SK-N-SH treated with all-trans-retinoic acid at 6 μM for 48 hours (cell line): ENCODE data around the gene FAM222B.

Source experiments
- ATAC-seq: fragments of 200-7000 bp; cut with Tn5 transposase; 3 replicates; pipeline ENCODE4 v1.9.1; 2020; ENCODE audit warnings: mild to moderate bottlenecking, moderate library complexity
- CSDC2 ChIP-seq: fragments of 250-450 bp; sonication (Bioruptor Pico); IDR thresholded peaks from 2 replicates; pipeline ENCODE4 v1.5.0; 2020; ENCODE audit warnings: mild to moderate bottlenecking, moderate library complexity
- ESRRG ChIP-seq: fragments of 250-450 bp; sonication (Bioruptor Pico); IDR thresholded peaks from 2 replicates; pipeline ENCODE4 v1.6.1; 2021; ENCODE audit warnings: mild to moderate bottlenecking
- GLIS3 ChIP-seq: fragments of 250-450 bp; sonication (Bioruptor Pico); IDR thresholded peaks from 2 replicates; pipeline ENCODE4 v1.5.0; 2020; ENCODE audit warnings: mild to moderate bottlenecking, moderate library complexity
- ISL1 ChIP-seq: fragments of 250-450 bp; sonication (Bioruptor Pico); IDR thresholded peaks from 2 replicates; pipeline ENCODE4 v2.1.2; 2022; ENCODE audit warnings: mild to moderate bottlenecking, moderate library complexity
- OSR1 ChIP-seq: fragments of 250-450 bp; sonication (Bioruptor Pico); IDR thresholded peaks from 2 replicates; pipeline ENCODE4 v1.8.0; 2022; ENCODE audit warnings: moderate library complexity, mild to moderate bottlenecking, inconsistent platforms
- PPARA ChIP-seq: fragments of 250-450 bp; sonication (Bioruptor Pico); IDR thresholded peaks from 2 replicates; pipeline ENCODE4 v1.5.0; 2020; ENCODE audit warnings: mild to moderate bottlenecking, borderline replicate concordance
- RARB ChIP-seq: fragments of 250-450 bp; sonication (Bioruptor Pico); IDR thresholded peaks from 2 replicates; pipeline ENCODE4 v1.8.0; 2021; ENCODE audit warnings: mild to moderate bottlenecking, moderate library complexity
- SNAI2 ChIP-seq: fragments of 250-450 bp; sonication (Bioruptor Pico); IDR thresholded peaks from 2 replicates; pipeline ENCODE4 v1.5.0; 2020; ENCODE audit warnings: mild to moderate bottlenecking, moderate library complexity
- TOX ChIP-seq: fragments of 250-450 bp; sonication (Bioruptor Pico); IDR thresholded peaks from 2 replicates; pipeline ENCODE4 v1.8.0; 2021; ENCODE audit warnings: mild to moderate bottlenecking, moderate library complexity, borderline replicate concordance
- ZC3H10 ChIP-seq: fragments of 250-450 bp; sonication (Bioruptor Pico); IDR thresholded peaks from 2 replicates; pipeline ENCODE4 v1.5.1; 2021; ENCODE audit warnings: mild to moderate bottlenecking, moderate library complexity
- ZFP3 ChIP-seq: fragments of 250-450 bp; sonication (Bioruptor Pico); IDR thresholded peaks from 2 replicates; pipeline ENCODE4 v1.5.0; 2020; ENCODE audit warnings: mild to moderate bottlenecking, moderate library complexity
- ZFP30 ChIP-seq: fragments of 450-650 bp; formaldehyde crosslinking; IDR thresholded peaks from 2 replicates; pipeline ENCODE4 v1.5.0; 2022; ENCODE audit warnings: mild to moderate bottlenecking, moderate library complexity
- ZNF565 ChIP-seq: fragments of 450-650 bp; formaldehyde crosslinking; conservative IDR thresholded peaks from 2 replicates; pipeline ENCODE4 v1.5.0; 2020; ENCODE audit warnings: low read depth, mild to moderate bottlenecking, moderate library complexity
- ZNF70 ChIP-seq: fragments of 450-650 bp; formaldehyde crosslinking; IDR thresholded peaks from 2 replicates; pipeline ENCODE4 v1.5.0; 2020; ENCODE audit warnings: mild to moderate bottlenecking, moderate library complexity
- ZNF8 ChIP-seq: fragments of 450-650 bp; formaldehyde crosslinking; IDR thresholded peaks from 2 replicates; pipeline ENCODE4 v1.5.0; 2020; ENCODE audit warnings: mild to moderate bottlenecking, moderate library complexity
- TF ChIP-seq, protein P1 (sequence below): fragments of 250-450 bp; sonication (Bioruptor Pico); IDR thresholded peaks from 2 replicates; pipeline ENCODE4 v1.5.1; 2020; ENCODE audit warnings: low read depth, mild to moderate bottlenecking, moderate library complexity
- TF ChIP-seq, protein P2 (sequence below): fragments of 250-450 bp; sonication (Bioruptor Pico); IDR thresholded peaks from 2 replicates; pipeline ENCODE4 v1.8.0; 2020; ENCODE audit warnings: mild to moderate bottlenecking, moderate library complexity, borderline replicate concordance
- TF ChIP-seq, protein P3 (sequence below): fragments of 250-450 bp; sonication (Bioruptor Pico); IDR thresholded peaks from 2 replicates; pipeline ENCODE4 v1.5.0; 2020; ENCODE audit warnings: mild to moderate bottlenecking, moderate library complexity
- TF ChIP-seq, protein P4 (sequence below): fragments of 250-450 bp; sonication (Bioruptor Pico); IDR thresholded peaks from 2 replicates; pipeline ENCODE4 v1.5.1; 2021; ENCODE audit warnings: mild to moderate bottlenecking, moderate library complexity
- TF ChIP-seq, protein P5 (sequence below): fragments of 250-450 bp; sonication (Bioruptor Pico); IDR thresholded peaks from 2 replicates; pipeline ENCODE4 v1.8.0; 2021; ENCODE audit warnings: low read depth, mild to moderate bottlenecking, moderate library complexity, borderline replicate concordance

FAM222B gene

DNA sequence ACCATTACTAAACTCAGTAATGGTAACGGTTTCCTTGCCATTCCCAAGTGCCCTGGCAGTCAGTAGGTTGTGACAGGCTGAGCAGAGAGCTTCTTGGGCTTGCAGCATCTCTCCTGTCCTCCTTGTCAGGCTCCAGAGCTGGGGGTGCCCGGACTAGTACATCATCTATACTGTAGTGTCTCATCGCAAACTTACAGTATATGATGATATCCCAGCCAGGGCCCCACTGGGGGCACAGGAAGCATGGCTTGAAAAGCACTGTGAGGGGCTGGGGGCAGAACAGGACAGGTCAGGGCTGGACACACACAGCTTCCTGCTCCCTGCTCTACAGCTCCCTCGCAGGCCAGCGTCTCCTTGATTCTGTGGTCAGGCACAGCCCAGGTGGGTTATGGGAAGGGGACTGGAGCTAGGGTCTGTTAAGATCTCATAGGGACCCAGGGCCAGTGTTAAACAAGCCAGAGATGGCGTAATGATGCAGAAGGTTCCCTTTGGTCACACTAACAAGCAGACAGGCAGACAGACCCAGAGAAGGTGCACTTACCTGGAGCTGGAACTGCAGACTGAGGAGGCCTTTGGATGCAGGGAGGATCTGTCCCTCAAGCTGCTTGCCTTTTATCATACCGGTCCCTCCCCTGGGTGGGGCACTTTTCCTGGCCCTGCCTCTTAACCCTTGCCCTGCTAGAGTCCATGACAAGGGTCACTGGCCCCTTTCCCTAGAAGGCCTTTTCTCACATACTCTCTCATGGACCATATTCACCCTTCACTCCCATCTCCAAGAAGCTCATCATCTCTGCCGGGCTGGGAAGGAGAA, 19.0 kb upstream of the FAM222B start:
- ATAC-seq = no peak
- no peak for TF ChIP-seq SNAI2 (CRISPR knock-in tag)
- TF ChIP-seq ZFP30 (CRISPR knock-in tag) = no peak
- TF ChIP-seq OSR1 = no peak
- no peak for TF ChIP-seq ISL1 (CRISPR knock-in tag)
- TF ChIP-seq ESRRG = no peak
- TF ChIP-seq, all 23 proteins: peak for 0

DNA sequence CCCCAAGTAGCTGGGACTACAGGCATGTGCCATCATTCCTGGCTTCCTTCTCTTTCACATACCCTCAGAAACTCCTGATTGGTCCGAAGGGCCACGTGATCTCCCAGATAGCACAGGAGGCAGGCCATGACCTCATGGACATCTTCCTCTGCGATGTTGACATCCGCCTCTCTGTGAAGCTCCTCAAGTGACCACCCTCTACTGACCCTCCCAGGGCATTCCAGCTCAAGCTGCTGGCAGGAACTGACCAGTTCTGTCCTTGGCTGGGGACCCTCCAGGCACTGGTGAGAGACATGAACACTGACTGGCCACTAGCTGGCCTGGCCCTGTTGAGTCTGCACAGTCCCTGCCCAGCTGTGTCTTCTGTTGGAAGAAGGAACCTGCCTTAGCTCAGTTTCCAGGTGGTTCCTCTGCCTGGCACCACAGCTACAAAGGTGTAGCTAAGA, 17.8 kb upstream of the FAM222B start:
- no peak for ATAC-seq
- TF ChIP-seq ZNF565 (no peak), ZC3H10 (no peak), SNAI2 (CRISPR knock-in tag) (no peak), PPARA (CRISPR knock-in tag) (no peak), ZFP30 (CRISPR knock-in tag) (no peak), ZNF70 (no peak), ZFP3 (CRISPR knock-in tag) (no peak), OSR1 (no peak), RARB (CRISPR knock-in tag) (no peak), TOX (CRISPR knock-in tag) (no peak), GLIS3 (CRISPR knock-in tag) (no peak), ZNF8 (CRISPR knock-in tag) (no peak)
- TF ChIP-seq, protein P1, sequence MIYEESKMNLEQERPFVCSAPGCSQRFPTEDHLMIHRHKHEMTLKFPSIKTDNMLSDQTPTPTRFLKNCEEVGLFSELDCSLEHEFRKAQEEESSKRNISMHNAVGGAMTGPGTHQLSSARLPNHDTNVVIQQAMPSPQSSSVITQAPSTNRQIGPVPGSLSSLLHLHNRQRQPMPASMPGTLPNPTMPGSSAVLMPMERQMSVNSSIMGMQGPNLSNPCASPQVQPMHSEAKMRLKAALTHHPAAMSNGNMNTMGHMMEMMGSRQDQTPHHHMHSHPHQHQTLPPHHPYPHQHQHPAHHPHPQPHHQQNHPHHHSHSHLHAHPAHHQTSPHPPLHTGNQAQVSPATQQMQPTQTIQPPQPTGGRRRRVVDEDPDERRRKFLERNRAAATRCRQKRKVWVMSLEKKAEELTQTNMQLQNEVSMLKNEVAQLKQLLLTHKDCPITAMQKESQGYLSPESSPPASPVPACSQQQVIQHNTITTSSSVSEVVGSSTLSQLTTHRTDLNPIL (CRISPR knock-in tag) = no peak
- TF ChIP-seq, protein P2, sequence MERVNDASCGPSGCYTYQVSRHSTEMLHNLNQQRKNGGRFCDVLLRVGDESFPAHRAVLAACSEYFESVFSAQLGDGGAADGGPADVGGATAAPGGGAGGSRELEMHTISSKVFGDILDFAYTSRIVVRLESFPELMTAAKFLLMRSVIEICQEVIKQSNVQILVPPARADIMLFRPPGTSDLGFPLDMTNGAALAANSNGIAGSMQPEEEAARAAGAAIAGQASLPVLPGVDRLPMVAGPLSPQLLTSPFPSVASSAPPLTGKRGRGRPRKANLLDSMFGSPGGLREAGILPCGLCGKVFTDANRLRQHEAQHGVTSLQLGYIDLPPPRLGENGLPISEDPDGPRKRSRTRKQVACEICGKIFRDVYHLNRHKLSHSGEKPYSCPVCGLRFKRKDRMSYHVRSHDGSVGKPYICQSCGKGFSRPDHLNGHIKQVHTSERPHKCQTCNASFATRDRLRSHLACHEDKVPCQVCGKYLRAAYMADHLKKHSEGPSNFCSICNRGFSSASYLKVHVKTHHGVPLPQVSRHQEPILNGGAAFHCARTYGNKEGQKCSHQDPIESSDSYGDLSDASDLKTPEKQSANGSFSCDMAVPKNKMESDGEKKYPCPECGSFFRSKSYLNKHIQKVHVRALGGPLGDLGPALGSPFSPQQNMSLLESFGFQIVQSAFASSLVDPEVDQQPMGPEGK = no peak
- TF ChIP-seq, protein P3, sequence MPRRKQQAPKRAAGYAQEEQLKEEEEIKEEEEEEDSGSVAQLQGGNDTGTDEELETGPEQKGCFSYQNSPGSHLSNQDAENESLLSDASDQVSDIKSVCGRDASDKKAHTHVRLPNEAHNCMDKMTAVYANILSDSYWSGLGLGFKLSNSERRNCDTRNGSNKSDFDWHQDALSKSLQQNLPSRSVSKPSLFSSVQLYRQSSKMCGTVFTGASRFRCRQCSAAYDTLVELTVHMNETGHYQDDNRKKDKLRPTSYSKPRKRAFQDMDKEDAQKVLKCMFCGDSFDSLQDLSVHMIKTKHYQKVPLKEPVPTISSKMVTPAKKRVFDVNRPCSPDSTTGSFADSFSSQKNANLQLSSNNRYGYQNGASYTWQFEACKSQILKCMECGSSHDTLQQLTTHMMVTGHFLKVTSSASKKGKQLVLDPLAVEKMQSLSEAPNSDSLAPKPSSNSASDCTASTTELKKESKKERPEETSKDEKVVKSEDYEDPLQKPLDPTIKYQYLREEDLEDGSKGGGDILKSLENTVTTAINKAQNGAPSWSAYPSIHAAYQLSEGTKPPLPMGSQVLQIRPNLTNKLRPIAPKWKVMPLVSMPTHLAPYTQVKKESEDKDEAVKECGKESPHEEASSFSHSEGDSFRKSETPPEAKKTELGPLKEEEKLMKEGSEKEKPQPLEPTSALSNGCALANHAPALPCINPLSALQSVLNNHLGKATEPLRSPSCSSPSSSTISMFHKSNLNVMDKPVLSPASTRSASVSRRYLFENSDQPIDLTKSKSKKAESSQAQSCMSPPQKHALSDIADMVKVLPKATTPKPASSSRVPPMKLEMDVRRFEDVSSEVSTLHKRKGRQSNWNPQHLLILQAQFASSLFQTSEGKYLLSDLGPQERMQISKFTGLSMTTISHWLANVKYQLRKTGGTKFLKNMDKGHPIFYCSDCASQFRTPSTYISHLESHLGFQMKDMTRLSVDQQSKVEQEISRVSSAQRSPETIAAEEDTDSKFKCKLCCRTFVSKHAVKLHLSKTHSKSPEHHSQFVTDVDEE = no peak

DNA sequence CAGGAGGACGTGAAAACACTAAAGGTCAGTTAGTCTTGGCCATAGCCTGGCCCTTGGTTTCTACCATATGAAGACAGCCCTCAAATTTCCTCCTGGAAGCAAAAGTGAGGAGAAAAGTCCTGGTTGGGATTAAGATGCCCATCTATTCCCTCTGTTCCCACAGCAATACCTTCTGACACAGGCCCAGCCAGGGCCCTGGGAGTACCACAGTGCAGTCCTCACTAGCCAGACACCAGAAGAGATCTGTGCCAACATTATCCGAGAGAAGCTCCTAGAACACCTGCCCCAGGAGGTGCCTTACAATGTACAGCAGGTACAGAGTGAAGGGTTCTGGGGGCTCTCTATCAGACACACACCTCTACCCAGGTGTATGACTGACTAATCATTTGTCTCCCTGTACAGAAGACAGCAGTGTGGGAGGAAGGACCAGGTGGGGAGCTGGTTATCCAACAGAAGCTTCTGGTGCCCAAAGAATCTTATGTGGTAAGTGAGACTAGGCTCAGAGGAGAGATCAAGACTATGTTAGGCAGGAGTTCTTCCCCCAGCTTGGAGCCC, 16.3 kb upstream of the FAM222B start:
- ATAC-seq = no peak
- TF ChIP-seq ISL1 (CRISPR knock-in tag) = no peak
- no peak for TF ChIP-seq ZC3H10
- TF ChIP-seq, all 23 proteins: peak for 0

DNA sequence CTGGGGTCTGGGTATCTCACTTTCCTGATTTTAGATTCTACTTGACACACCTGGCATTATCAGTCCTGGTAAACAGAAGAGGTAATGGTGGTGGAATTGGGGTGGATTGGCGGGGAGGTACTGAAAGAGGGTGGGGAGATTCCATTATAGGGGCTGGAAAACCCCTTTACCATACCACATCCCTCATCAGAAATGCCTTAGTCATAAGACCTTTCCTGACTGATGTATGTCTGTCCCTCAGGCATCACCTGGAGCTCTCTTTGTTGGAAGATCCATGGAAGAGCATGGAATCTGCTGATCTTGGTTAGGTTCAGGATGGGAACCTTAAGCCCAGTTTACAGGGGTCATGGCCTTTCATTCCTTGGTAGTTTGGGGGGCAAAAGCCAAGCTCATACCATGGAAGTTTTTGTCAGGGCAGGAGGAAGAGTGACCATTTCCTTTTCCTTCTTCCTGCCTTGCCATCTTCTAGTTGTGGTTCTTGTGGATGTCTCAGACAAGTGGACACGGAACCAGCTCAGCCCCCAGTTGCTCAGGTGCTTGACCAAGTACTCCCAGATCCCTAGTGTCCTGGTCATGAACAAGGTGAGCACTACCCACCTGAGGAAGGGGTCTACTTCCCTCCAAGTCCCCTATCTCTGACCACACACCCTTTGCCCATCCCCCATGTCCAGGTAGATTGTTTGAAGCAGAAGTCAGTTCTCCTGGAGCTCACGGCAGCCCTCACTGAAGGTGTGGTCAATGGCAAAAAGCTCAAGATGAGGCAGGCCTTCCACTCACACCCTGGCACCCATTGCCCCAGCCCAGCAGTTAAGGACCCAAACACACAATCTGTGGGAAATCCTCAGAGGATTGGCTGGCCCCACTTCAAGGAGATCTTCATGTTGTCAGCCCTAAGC, 15.6 kb upstream of the FAM222B start:
- no peak for ATAC-seq
- TF ChIP-seq OSR1 = no peak
- no peak for TF ChIP-seq TOX (CRISPR knock-in tag)
- no peak for TF ChIP-seq ZNF565
- TF ChIP-seq ZC3H10 = no peak

DNA sequence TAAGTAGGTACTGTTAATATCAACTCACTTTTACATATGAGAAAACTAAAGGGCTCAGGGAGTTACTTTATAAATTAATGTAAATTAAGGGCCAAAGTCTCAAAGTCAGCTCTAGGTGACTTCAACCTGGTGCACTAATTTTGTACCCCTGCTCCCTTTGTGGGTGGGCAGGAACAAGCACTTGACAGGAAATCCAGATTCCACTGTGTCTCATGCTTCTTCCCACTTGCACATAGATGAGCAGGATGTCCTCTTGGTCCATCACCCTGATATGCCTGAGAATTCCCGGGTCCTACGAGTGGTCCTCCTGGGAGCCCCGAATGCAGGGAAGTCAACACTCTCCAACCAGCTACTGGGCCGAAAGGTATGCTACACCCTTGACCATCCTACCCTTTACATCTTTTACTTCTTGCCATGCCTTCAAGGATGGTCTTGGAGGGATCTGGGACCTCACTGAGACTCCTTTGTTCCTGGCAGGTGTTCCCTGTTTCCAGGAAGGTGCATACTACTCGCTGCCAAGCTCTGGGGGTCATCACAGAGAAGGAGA, 13.5 kb upstream of the FAM222B start:
- TF ChIP-seq ZC3H10 = no peak
- no peak for ATAC-seq

DNA sequence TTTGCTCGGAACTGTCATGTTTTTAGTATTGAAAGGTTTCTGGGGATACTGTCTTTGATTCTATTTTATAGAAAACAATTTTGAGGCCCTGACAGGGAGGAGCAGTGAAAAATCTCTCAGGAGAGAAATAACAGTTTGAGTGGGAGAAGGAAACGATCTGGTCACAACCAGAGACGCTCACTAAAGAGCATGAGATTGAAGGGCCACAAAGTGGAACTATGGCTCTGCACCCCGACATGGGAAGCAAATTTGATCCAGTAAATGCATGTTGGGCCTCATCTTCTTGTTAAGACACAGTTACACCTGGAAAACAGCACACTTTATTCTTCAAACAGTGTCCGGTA, 12.7 kb upstream of the FAM222B start:
- TF ChIP-seq ZNF8 (CRISPR knock-in tag) = no peak
- no peak for TF ChIP-seq CSDC2 (CRISPR knock-in tag)
- TF ChIP-seq, protein P4, sequence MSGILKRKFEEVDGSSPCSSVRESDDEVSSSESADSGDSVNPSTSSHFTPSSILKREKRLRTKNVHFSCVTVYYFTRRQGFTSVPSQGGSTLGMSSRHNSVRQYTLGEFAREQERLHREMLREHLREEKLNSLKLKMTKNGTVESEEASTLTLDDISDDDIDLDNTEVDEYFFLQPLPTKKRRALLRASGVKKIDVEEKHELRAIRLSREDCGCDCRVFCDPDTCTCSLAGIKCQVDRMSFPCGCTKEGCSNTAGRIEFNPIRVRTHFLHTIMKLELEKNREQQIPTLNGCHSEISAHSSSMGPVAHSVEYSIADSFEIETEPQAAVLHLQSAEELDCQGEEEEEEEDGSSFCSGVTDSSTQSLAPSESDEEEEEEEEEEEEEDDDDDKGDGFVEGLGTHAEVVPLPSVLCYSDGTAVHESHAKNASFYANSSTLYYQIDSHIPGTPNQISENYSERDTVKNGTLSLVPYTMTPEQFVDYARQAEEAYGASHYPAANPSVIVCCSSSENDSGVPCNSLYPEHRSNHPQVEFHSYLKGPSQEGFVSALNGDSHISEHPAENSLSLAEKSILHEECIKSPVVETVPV (CRISPR knock-in tag) = no peak
- TF ChIP-seq, protein P5, sequence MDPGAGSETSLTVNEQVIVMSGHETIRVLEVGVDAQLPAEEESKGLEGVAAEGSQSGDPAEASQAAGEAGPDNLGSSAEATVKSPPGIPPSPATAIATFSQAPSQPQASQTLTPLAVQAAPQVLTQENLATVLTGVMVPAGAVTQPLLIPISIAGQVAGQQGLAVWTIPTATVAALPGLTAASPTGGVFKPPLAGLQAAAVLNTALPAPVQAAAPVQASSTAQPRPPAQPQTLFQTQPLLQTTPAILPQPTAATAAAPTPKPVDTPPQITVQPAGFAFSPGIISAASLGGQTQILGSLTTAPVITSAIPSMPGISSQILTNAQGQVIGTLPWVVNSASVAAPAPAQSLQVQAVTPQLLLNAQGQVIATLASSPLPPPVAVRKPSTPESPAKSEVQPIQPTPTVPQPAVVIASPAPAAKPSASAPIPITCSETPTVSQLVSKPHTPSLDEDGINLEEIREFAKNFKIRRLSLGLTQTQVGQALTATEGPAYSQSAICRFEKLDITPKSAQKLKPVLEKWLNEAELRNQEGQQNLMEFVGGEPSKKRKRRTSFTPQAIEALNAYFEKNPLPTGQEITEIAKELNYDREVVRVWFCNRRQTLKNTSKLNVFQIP = no peak
- TF ChIP-seq GLIS3 (CRISPR knock-in tag) = no peak
- TF ChIP-seq ZNF70 = no peak
- no peak for TF ChIP-seq ZFP3 (CRISPR knock-in tag)
- no peak for TF ChIP-seq SNAI2 (CRISPR knock-in tag)
- TF ChIP-seq ESRRG = no peak
- no peak for TF ChIP-seq RARB (CRISPR knock-in tag)
- ATAC-seq = no peak
